ENCODE results near the gene CLEC16A.

CLEC16A gene

DNA sequence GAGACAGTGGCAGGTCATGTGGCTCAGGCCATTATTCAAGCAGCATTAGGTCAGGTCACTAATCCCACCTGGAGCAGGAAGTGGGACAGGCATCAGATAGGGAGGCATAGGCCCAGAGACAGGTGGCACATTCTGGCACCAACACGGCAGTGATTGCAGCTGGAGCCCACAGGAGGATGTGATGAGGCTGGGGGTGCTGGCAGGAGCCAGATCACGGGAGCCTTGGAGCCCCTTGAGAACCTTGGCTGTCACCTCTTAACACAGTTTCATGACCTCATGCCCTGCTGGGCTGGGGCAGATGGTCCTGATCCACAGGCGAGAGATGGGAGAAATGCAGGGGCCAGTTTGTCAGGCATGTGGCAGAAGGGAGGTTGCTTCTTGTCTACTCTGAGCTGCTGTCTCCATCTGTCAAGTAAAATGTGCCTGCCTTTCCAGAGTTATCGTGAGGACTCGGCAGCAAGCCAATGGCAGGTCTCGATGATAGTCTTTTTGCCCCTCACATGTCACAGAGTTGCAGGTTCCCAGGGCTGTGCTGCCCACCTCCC lies 109.6 kb downstream of the CLEC16A start:
- no peak for DNase-seq (ENCODE audit: low read depth in 1 of 2, low spot score in 1 of 2)
- TF ChIP-seq, protein P1, sequence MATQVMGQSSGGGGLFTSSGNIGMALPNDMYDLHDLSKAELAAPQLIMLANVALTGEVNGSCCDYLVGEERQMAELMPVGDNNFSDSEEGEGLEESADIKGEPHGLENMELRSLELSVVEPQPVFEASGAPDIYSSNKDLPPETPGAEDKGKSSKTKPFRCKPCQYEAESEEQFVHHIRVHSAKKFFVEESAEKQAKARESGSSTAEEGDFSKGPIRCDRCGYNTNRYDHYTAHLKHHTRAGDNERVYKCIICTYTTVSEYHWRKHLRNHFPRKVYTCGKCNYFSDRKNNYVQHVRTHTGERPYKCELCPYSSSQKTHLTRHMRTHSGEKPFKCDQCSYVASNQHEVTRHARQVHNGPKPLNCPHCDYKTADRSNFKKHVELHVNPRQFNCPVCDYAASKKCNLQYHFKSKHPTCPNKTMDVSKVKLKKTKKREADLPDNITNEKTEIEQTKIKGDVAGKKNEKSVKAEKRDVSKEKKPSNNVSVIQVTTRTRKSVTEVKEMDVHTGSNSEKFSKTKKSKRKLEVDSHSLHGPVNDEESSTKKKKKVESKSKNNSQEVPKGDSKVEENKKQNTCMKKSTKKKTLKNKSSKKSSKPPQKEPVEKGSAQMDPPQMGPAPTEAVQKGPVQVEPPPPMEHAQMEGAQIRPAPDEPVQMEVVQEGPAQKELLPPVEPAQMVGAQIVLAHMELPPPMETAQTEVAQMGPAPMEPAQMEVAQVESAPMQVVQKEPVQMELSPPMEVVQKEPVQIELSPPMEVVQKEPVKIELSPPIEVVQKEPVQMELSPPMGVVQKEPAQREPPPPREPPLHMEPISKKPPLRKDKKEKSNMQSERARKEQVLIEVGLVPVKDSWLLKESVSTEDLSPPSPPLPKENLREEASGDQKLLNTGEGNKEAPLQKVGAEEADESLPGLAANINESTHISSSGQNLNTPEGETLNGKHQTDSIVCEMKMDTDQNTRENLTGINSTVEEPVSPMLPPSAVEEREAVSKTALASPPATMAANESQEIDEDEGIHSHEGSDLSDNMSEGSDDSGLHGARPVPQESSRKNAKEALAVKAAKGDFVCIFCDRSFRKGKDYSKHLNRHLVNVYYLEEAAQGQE (IDR thresholded peaks at IDR 0.05; ENCODE audit: insufficient replicate concordance, low read depth) = no peak
- TF ChIP-seq POLR2AphosphoS5 (IDR thresholded peaks at IDR 0.05; ENCODE audit: low read depth) = no peak
- no peak for TF ChIP-seq GABPA (IDR thresholded peaks at IDR 0.05; ENCODE audit: low read depth)
- TF ChIP-seq, protein P2, sequence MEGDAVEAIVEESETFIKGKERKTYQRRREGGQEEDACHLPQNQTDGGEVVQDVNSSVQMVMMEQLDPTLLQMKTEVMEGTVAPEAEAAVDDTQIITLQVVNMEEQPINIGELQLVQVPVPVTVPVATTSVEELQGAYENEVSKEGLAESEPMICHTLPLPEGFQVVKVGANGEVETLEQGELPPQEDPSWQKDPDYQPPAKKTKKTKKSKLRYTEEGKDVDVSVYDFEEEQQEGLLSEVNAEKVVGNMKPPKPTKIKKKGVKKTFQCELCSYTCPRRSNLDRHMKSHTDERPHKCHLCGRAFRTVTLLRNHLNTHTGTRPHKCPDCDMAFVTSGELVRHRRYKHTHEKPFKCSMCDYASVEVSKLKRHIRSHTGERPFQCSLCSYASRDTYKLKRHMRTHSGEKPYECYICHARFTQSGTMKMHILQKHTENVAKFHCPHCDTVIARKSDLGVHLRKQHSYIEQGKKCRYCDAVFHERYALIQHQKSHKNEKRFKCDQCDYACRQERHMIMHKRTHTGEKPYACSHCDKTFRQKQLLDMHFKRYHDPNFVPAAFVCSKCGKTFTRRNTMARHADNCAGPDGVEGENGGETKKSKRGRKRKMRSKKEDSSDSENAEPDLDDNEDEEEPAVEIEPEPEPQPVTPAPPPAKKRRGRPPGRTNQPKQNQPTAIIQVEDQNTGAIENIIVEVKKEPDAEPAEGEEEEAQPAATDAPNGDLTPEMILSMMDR (IDR thresholded peaks at IDR 0.05; ENCODE audit: insufficient read depth, low read length) = no peak
- Histone ChIP-seq H3K27me3 (ENCODE audit: insufficient read depth, poor library complexity, severe bottlenecking) (no peaks in the 10 kb centered on the region), H3K27ac (replicated peaks) (no peak overlapping the region), H3K4me3 (replicated peaks; ENCODE audit: insufficient read depth, low read length) (no peak overlapping the region)

DNA sequence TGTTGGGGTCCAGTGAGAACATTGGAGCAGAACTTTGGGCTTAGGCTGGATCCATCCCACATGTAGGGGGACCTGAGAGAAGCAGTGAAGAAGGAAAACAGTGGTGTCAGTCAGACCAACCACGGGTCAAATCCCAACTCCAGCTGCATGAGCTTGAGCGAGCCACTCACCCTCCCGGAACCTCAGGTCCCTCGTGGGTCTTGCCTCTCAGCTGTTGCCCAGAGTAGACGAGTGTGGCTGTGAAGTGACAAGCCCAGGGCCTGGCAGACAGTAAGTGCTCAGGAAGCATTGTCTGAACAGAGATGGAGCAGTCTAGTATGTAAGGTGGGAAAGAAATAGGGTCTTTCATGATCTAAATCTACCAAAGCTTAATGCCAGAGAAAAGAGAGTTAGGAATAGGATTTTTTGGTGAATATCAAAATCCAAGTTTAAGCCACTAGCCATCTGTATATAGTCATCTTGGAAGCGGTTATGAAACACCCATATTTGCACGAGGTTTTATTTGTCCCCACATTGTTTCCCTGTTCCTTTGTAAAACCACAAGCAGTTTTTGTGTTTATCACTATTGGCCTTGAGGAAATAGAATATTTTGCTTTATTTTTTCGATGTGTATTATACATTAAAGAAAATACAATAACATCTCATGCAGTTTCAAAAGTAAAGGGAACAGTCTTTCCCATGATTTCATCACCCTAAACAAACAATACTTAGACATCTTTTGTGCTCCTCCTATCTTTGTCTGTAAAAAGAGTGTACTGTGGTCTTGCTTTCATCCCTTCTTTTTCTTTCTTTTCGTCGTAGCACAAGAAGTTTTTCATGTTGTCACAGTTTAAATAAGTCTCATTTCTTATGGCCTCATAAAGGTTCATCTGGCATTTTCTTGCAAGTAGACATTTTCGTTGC lies 112.0 kb downstream of the CLEC16A start:
- Histone ChIP-seq H3K27me3 (ENCODE audit: insufficient read depth, poor library complexity, severe bottlenecking) (no peaks in the 10 kb centered on the region), H3K27ac (replicated peaks) (no peak overlapping the region), H3K4me3 (replicated peaks; ENCODE audit: insufficient read depth, low read length) (no peak overlapping the region)
- no peak for DNase-seq (ENCODE audit: low read depth in 1 of 2, low spot score in 1 of 2)
- TF ChIP-seq GABPA (IDR thresholded peaks at IDR 0.05; ENCODE audit: low read depth) = no peak
- no peak for TF ChIP-seq POLR2AphosphoS5 (IDR thresholded peaks at IDR 0.05; ENCODE audit: low read depth)
- TF ChIP-seq, protein P1 (IDR thresholded peaks at IDR 0.05; ENCODE audit: insufficient replicate concordance, low read depth) = no peak
- no peak for TF ChIP-seq SPI1 (IDR thresholded peaks at IDR 0.05; ENCODE audit: borderline replicate concordance, low read depth)
- TF ChIP-seq, protein P2 (IDR thresholded peaks at IDR 0.05; ENCODE audit: insufficient read depth, low read length) = no peak

DNA sequence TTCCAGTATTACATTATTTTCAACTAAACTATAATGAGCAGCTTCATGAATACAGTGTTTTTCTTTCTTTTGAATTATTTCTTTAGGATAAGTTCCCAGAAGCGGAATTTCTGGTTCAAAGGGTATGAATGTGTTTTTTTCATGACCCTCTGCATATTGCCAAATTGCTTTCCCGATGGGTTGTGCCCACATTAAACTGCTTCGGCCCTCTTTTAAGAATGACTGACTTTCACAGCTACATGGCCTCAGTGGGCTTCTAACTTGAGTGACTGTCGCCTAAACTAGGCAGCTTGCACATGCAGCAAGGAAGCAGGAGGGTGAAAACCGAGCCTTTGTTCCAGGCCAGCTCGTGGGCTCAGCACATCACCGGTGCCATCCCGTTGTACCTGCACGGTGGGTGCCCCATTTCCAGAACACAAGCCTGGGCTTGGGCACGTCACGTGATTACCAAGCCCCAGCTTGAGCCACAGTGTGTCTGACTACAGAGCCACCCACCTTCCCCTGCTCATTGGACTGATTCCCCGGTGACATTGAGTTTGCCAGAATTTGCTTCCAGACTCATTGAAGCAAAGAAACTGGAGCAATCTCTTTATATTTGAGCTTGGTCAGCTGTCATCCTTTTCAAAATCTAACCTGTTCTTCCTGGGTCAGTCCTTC lies 112.8 kb downstream of the CLEC16A start:
- Histone ChIP-seq H3K27ac (replicated peaks) (no peak overlapping the region), H3K27me3 (ENCODE audit: insufficient read depth, poor library complexity, severe bottlenecking) (no peaks in the 10 kb centered on the region), H3K4me3 (replicated peaks; ENCODE audit: insufficient read depth, low read length) (no peak overlapping the region)
- TF ChIP-seq SPI1 (IDR thresholded peaks at IDR 0.05; ENCODE audit: borderline replicate concordance, low read depth) (no peak), POLR2AphosphoS5 (IDR thresholded peaks at IDR 0.05; ENCODE audit: low read depth) (no peak), GABPA (IDR thresholded peaks at IDR 0.05; ENCODE audit: low read depth) (no peak)
- TF ChIP-seq, protein P2 (IDR thresholded peaks at IDR 0.05; ENCODE audit: insufficient read depth, low read length) = no peak
- TF ChIP-seq, protein P1 (IDR thresholded peaks at IDR 0.05; ENCODE audit: insufficient replicate concordance, low read depth) = no peak
- DNase-seq (ENCODE audit: low read depth in 1 of 2, low spot score in 1 of 2) = no peak

Data from HL-60 (cell line).